Suprapubic skin (tissue), 4 donors: ENCODE data around the gene RTKN.

Source experiments
- EP300 ChIP-seq: sonication (generic); formaldehyde crosslinking; IDR thresholded peaks from one replicate; pipeline ENCODE4 v1.6.1; 2017; ENCODE audit warnings: antibody characterized with exemption
- POLR2A ChIP-seq, 2 donors: fragments of 450-650 bp; IDR thresholded peaks; one replicate each; pipeline ENCODE4 v1.6.1; 2017; ENCODE audit warnings: antibody characterized with exemption in 2 of 2, mild to moderate bottlenecking in 2 of 2, moderate library complexity in 2 of 2
- POLR2AphosphoS5 ChIP-seq, 3 donors: sonication (generic); formaldehyde crosslinking; IDR thresholded peaks; one replicate each; pipeline ENCODE4 v1.6.1; 2017; ENCODE audit warnings: antibody characterized with exemption in 3 of 3
- TF ChIP-seq, protein P1 (sequence below), 2 donors: fragments of 200-600 bp in 1 of 2; fragments of 450-650 bp in 1 of 2; sonication (generic) in 1 of 2; IDR thresholded peaks; one replicate each; pipeline ENCODE4 v1.5.1; 2016 to 2019; ENCODE audit warnings: antibody characterized with exemption in 2 of 2, mild to moderate bottlenecking in 1 of 2, moderate library complexity in 1 of 2

DNA sequence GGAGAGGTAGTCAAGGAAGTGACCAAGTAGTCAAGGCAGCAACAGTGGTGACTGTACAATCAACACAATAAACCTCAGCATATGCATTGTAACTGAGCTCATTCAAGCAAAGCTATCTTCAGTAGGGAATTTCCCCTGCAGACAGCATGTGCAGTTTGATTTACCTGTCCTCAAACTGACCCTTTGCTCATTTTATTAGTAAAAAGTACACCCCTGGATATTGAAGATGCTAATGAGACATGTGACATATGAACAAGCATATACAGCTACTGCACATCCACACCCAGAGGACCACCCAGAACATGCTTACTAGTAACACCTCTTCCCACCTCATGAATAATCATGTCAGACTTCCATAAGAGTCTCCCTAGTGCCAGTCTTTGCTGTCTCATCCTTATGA lies 35.7 kb downstream of the RTKN start:
- TF ChIP-seq, protein P1, sequence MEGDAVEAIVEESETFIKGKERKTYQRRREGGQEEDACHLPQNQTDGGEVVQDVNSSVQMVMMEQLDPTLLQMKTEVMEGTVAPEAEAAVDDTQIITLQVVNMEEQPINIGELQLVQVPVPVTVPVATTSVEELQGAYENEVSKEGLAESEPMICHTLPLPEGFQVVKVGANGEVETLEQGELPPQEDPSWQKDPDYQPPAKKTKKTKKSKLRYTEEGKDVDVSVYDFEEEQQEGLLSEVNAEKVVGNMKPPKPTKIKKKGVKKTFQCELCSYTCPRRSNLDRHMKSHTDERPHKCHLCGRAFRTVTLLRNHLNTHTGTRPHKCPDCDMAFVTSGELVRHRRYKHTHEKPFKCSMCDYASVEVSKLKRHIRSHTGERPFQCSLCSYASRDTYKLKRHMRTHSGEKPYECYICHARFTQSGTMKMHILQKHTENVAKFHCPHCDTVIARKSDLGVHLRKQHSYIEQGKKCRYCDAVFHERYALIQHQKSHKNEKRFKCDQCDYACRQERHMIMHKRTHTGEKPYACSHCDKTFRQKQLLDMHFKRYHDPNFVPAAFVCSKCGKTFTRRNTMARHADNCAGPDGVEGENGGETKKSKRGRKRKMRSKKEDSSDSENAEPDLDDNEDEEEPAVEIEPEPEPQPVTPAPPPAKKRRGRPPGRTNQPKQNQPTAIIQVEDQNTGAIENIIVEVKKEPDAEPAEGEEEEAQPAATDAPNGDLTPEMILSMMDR (IDR thresholded peaks at IDR 0.05): no peak
- TF ChIP-seq POLR2AphosphoS5 (IDR thresholded peaks at IDR 0.05) (no peak), POLR2A (IDR thresholded peaks at IDR 0.05) (no peak), EP300 (no peak)
